PC-3 (cell line): ENCODE results near the gene ARHGAP28. TPM values are rescaled to one million over a fixed set of nuclear protein-coding genes. Genes with fewer than 3 reads are reported as not detected.

Experiments used
- ATAC-seq: fragments of 200-7000 bp; cut with Tn5 transposase; 2 replicates; pipeline ENCODE4 v1.9.1; 2020; ENCODE audit warnings: mild to moderate bottlenecking, moderate library complexity
- BruUV-seq: library from RNA; stranded (reverse); fragments of 400-500 nt; replicated peaks from 2 replicates; lab custom pipeline; 2021; lab: Mats Ljungman, UMichigan
- CTCF ChIA-PET: fragments of 300-600 bp; sonication (Branson Sonifier 250); formaldehyde crosslinking; loops from one replicate; lab custom pipeline; 2022; ENCODE audit warnings: antibody characterized with exemption; lab: Charles Lee
- POLR2A ChIA-PET: fragments of 300-600 bp; sonication (Branson Sonifier 250); formaldehyde crosslinking; loops from one replicate; lab custom pipeline; 2022; ENCODE audit warnings: antibody characterized with exemption; ENCODE audit not compliant: unreplicated experiment; lab: Charles Lee
- DNase-seq: peaks from one replicate; pipeline ENCODE4 v3.0.0-alpha.2; 2015
- H2AFZ ChIP-seq: fragments of 300-600 bp; sonication (generic); 2 replicates; pipeline ENCODE4 v1.6.0; 2016; ENCODE audit warnings: antibody characterized with exemption, low read length
- H3F3A ChIP-seq: fragments of 300-600 bp; sonication (generic); one replicate; pipeline ENCODE4 v1.6.0; 2017; ENCODE audit warnings: antibody characterized with exemption, low read length, control low read depth, mild to moderate bottlenecking; ENCODE audit not compliant: unreplicated experiment
- H3K27ac ChIP-seq: fragments of 300-600 bp; sonication (generic); 2 replicates; pipeline ENCODE4 v1.5.1; 2016; ENCODE audit warnings: mild to moderate bottlenecking, low read length
- H3K27me3 ChIP-seq: fragments of 300-600 bp; sonication (generic); 2 replicates; pipeline ENCODE4 v1.6.1; 2016; ENCODE audit warnings: low read length, mixed read lengths
- H3K36me3 ChIP-seq: fragments of 300-600 bp; sonication (generic); 2 replicates; pipeline ENCODE4 v1.6.1; 2016; ENCODE audit warnings: low read depth, mixed run types, low read length, mixed read lengths
- H3K4me1 ChIP-seq: fragments of 300-600 bp; sonication (generic); 2 replicates; pipeline ENCODE4 v1.5.1; 2016; ENCODE audit warnings: low read length; ENCODE audit not compliant: insufficient read depth
- H3K4me2 ChIP-seq: fragments of 300-600 bp; sonication (generic); 2 replicates; pipeline ENCODE4 v1.6.0; 2016; ENCODE audit warnings: low read length
- H3K4me3 ChIP-seq: fragments of 300-600 bp; sonication (generic); 2 replicates; pipeline ENCODE4 v1.5.1; 2016; ENCODE audit warnings: mild to moderate bottlenecking, low read length, mixed read lengths
- H3K79me2 ChIP-seq: fragments of 300-600 bp; sonication (generic); 2 replicates; pipeline ENCODE4 v1.6.1; 2017; ENCODE audit warnings: low read length, mixed read lengths
- H3K9ac ChIP-seq: fragments of 300-600 bp; sonication (generic); 2 replicates; pipeline ENCODE4 v1.6.0; 2016; ENCODE audit warnings: mild to moderate bottlenecking, low read length
- H3K9me2 ChIP-seq: fragments of 300-600 bp; sonication (generic); replicated peaks from 2 replicates; pipeline ENCODE4 v1.6.1; 2016; ENCODE audit warnings: mixed run types, low read length, mixed read lengths
- H3K9me3 ChIP-seq: fragments of 300-600 bp; sonication (generic); 2 replicates; pipeline ENCODE4 v1.6.1; 2016; ENCODE audit warnings: low read length, mixed read lengths
- H4K20me1 ChIP-seq: fragments of 300-600 bp; sonication (generic); 2 replicates; pipeline ENCODE4 v1.6.1; 2016; ENCODE audit warnings: low read length, mixed read lengths
- EZH2 ChIP-seq: fragments of 300-600 bp; sonication (generic); IDR thresholded peaks from one replicate; pipeline ENCODE4 v1.6.1; 2017; ENCODE audit warnings: antibody characterized with exemption, mild to moderate bottlenecking, low read length; ENCODE audit not compliant: unreplicated experiment
- EZH2phosphoT487 ChIP-seq: fragments of 300-600 bp; sonication (generic); IDR thresholded peaks from 2 replicates; pipeline ENCODE4 v1.6.1; 2018; ENCODE audit warnings: mild to moderate bottlenecking, antibody characterized with exemption, low read length, borderline replicate concordance
- intact Hi-C: fragments of 100-400 bp; cut with micrococcal nuclease; formaldehyde crosslinking; loops from 2 replicates; pipeline ENCODE4 v1.9.0; 2023
- total RNA-seq: library from RNA; depleted of rRNA; stranded (reverse); fragments of >200 nt; gene quantifications from 2 replicates; pipeline ENCODE4 v1.2.3, GENCODE V29; 2014
- TF ChIP-seq, protein P1 (sequence below): fragments of 300-600 bp; sonication (generic); conservative IDR thresholded peaks from 2 replicates; pipeline ENCODE4 v1.5.1; 2017; ENCODE audit warnings: antibody characterized with exemption, low read depth, mild to moderate bottlenecking, low read length

The ARHGAP28 gene
- total RNA-seq, 1 experiment from 2014 or later: 10.0 TPM

GRCh38 chr18:6733758-6734157 is 4.2 kb downstream of the ARHGAP28 start:
- Histone ChIP-seq H3K36me3 (no peaks in the 10 kb centered on the region), H3K4me3 (no peak overlapping the region), H4K20me1 (no peaks in the 10 kb centered on the region), H3K79me2 (no peaks in the 10 kb centered on the region), H3K9ac (no peak overlapping the region), H3K9me3 (no peaks in the 10 kb centered on the region), H2AFZ (no peak overlapping the region), H3K4me2 (no peak overlapping the region), H3F3A (no peaks in the 10 kb centered on the region), H3K9me2 (no peaks in the 10 kb centered on the region), H3K27ac (no peak overlapping the region), H3K27me3 (no peaks in the 10 kb centered on the region), H3K4me1 (peaks cover 42% of the 10 kb centered on the region)
- no peak for DNase-seq
- TF ChIP-seq EZH2 (no peak), EZH2phosphoT487 (no peak)
- TF ChIP-seq, protein P1, sequence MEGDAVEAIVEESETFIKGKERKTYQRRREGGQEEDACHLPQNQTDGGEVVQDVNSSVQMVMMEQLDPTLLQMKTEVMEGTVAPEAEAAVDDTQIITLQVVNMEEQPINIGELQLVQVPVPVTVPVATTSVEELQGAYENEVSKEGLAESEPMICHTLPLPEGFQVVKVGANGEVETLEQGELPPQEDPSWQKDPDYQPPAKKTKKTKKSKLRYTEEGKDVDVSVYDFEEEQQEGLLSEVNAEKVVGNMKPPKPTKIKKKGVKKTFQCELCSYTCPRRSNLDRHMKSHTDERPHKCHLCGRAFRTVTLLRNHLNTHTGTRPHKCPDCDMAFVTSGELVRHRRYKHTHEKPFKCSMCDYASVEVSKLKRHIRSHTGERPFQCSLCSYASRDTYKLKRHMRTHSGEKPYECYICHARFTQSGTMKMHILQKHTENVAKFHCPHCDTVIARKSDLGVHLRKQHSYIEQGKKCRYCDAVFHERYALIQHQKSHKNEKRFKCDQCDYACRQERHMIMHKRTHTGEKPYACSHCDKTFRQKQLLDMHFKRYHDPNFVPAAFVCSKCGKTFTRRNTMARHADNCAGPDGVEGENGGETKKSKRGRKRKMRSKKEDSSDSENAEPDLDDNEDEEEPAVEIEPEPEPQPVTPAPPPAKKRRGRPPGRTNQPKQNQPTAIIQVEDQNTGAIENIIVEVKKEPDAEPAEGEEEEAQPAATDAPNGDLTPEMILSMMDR: no peak
- BruUV-seq: no TSS peak
- ATAC-seq: no peak
- ChIA-PET CTCF (interaction anchor here (0.6 kb wide), 1 partner anchor 105 kb away, joined by 3 read pairs; no protein-coding TSS in a partner anchor), POLR2A (no interaction called here)
- intact Hi-C loops: loop anchor here (5.0 to 10.0 kb wide), 2 partner anchors 74 to 839 kb away; partner anchors contain the start of gene TMEM200C

DNA sequence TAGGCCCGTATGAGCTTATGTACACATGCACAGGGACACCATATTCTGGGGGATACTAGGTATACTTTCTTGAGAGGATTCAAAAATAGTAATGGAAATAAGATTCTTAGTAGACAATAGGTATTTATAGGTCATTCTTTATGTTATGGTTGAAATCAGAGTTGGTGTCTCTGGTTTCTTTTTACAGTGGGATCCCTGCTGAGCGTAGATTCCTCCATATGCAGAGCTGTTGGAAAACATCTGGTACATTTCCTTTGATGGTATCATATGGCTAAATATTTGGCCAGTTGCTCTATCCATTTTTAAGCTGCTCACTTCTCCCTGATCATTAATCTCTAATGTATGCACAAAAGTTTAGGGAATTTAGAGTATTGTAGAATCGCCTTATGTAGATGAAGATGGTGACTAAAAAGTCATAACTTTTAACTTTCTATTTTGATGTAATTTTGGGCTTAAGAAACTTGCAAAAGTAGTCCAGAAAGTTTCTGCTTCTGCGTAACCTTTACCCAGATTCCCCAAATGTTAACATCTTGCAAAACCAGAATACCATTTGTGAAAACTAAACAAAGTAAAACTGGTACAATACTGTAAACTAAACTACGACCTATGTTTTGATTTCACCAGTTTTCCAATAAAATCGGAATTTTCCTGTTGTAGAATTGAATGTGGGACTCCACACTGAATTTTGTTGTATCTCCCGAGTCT is 5.4 kb downstream of the ARHGAP28 start:
- no peak overlapping the region for H3K27ac ChIP-seq
- H3K36me3 ChIP-seq: no peaks in the 10 kb centered on the region
- ChIA-PET POLR2A (no interaction called here), CTCF (no interaction called here)
- no TSS peak for BruUV-seq
- no peak overlapping the region for H2AFZ ChIP-seq
- no peaks in the 10 kb centered on the region for H3K9me2 ChIP-seq
- H3K27me3 ChIP-seq: no peaks in the 10 kb centered on the region
- H3K9ac ChIP-seq: no peak overlapping the region
- intact Hi-C loops: loop anchor here (5.0 to 10.0 kb wide), 2 partner anchors 72 to 840 kb away; partner anchors contain the start of gene TMEM200C
- H3K4me1 ChIP-seq: peaks cover 39% of the 10 kb centered on the region
- H3K9me3 ChIP-seq: no peaks in the 10 kb centered on the region
- H3K4me3 ChIP-seq: no peak overlapping the region
- no peaks in the 10 kb centered on the region for H3F3A ChIP-seq
- H4K20me1 ChIP-seq: no peaks in the 10 kb centered on the region
- no peak for ATAC-seq
- no peak overlapping the region for H3K4me2 ChIP-seq
- TF ChIP-seq EZH2phosphoT487 (no peak), EZH2 (no peak)
- TF ChIP-seq, protein P1: no peak
- no peak for DNase-seq
- H3K79me2 ChIP-seq: no peaks in the 10 kb centered on the region

DNA sequence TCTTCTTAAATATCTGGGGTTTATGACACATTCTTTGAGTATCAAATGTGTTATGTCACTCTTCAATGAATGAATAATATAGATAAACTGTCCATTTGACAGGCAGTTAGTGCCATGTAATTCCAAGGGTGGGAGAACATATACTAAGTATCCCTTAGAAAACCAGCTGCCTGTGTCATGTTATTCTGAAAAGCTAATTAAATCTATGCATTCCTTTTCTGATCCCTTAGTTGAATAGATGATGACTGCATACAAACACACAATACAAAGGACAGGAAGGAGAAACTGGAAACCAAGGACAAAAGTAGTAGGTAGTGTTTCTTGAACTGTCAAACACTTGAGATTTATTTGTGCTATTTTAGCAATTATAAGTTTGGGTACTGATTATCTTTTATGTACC is 8.3 kb downstream of the ARHGAP28 start:
- ChIA-PET CTCF (no interaction called here), POLR2A (no interaction called here)
- H3K4me1 ChIP-seq: peaks cover 34% of the 10 kb centered on the region
- H3K4me3 ChIP-seq: no peak overlapping the region
- DNase-seq (peak; percentile 11), ATAC-seq (no peak; the same call in 1 of the 2 replicates)
- intact Hi-C loops: loop anchor here (10.0 kb wide), 1 partner anchor 843 kb away; the partner anchor contains the start of gene TMEM200C
- H4K20me1 ChIP-seq: no peaks in the 10 kb centered on the region
- H3K9ac ChIP-seq: no peak overlapping the region
- H3K27me3 ChIP-seq: no peaks in the 10 kb centered on the region
- no peaks in the 10 kb centered on the region for H3K9me3 ChIP-seq
- no peak overlapping the region for H2AFZ ChIP-seq
- H3K9me2 ChIP-seq: no peaks in the 10 kb centered on the region
- H3K27ac ChIP-seq: no peak overlapping the region
- TF ChIP-seq EZH2phosphoT487 (no peak), EZH2 (no peak)
- peaks cover 3% of the 10 kb centered on the region for H3F3A ChIP-seq
- BruUV-seq: no TSS peak
- H3K4me2 ChIP-seq: no peak overlapping the region
- H3K79me2 ChIP-seq: no peaks in the 10 kb centered on the region
- H3K36me3 ChIP-seq: no peaks in the 10 kb centered on the region
